GM13976 (cell line): ENCODE measurements around the gene DGKH.

ENCODE experiments used
- DNase-seq: peaks from one replicate; pipeline ENCODE4 v3.0.0; 2012; ENCODE audit warnings: low spot score
- in situ Hi-C: fragments of 300-500 bp; cut with MboI; formaldehyde crosslinking; loops from one replicate; pipeline ENCODE4 v1.12.0; 2022; ENCODE audit warnings: low sequenced_read_pairs, mixed read lengths, inconsistent platforms; ENCODE audit not compliant: unreplicated experiment
- TF ChIP-seq, protein P1 (sequence below): IDR thresholded peaks from 2 replicates; pipeline ENCODE4 v1.5.1; 2012; ENCODE audit warnings: borderline replicate concordance, mild to moderate bottlenecking; ENCODE audit not compliant: insufficient read depth; ENCODE audit errors: extremely low read depth, missing control alignments, control extremely low read depth

The DGKH gene

DNA sequence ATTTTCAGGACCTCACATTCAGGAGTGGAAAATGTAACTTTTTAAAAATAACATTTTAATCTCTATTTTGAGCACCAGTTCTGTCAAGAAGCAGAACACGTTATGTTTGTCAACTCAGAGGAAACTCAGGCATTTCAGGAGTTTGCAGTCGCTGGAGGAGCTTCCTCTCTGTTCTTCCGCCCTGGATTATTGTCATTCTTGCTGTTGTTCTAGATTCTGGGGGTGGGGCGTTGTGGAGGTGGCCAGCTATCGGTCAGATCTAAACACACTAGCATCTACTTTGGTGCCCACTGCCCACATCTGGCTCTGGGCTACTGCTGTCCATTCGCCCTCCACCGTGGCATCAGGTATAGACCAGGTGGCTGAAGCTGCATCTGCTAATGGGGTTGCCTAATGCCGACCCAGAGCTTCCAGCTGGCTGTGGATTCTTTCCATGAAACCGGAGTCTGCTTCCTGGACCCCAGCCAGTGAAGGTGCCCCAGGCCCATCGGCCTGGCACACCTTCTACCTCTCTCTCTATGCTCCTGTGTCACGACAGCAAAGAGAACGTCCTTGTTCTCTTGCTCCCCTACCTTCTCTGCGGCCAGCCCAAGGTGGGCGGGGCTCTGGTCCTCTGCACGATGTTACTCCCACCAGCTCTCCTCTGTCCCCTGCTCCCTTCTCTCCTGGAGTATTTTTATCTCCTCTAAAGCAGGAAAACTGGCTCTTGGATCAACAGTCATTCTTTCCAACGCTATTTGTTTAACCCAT is 36.7 kb upstream of the DGKH start:
- no peak for DNase-seq
- TF ChIP-seq, protein P1, sequence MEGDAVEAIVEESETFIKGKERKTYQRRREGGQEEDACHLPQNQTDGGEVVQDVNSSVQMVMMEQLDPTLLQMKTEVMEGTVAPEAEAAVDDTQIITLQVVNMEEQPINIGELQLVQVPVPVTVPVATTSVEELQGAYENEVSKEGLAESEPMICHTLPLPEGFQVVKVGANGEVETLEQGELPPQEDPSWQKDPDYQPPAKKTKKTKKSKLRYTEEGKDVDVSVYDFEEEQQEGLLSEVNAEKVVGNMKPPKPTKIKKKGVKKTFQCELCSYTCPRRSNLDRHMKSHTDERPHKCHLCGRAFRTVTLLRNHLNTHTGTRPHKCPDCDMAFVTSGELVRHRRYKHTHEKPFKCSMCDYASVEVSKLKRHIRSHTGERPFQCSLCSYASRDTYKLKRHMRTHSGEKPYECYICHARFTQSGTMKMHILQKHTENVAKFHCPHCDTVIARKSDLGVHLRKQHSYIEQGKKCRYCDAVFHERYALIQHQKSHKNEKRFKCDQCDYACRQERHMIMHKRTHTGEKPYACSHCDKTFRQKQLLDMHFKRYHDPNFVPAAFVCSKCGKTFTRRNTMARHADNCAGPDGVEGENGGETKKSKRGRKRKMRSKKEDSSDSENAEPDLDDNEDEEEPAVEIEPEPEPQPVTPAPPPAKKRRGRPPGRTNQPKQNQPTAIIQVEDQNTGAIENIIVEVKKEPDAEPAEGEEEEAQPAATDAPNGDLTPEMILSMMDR: no peak
- in situ Hi-C loops: no loop called here

DNA sequence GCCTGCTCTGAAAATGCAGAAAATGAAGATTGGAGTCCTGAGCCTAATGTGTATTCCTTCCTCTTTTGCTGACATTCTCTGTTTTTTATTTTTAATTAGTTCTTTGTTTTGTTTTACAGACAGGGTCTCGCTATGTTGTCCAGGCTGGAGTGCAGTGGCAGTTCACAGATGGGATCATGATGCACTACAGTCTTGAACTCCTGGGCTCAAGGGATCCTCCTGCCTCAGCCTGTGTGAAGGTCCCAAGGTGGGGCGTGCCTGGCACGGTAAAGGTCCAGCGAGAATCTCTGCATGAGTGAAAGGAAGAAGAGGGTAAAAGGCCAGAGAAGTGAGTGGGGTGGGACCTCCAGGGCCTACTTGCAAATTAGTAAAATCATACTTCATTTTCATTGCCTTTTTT is 34.3 kb upstream of the DGKH start:
- in situ Hi-C loops: no loop called here
- TF ChIP-seq, protein P1: no peak
- no peak for DNase-seq

DNA sequence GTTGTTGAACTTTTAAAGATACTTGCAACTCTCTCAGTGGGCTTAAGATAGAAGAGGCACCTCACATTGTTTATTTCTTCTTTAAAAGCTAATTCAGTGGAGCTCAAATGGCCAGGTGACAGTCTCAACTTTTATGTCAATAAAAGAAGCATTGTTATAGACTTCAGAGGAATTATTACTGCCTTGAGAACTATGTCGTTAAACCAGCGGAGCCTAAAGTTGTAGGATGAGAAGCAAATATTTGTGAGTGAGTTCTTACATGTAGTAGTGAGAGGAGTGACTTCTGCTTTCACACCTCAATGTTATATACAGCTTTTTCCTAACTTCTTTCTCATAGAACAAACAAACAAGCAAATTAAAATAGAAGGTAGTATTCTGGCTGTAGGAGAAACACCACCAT is 31.2 kb upstream of the DGKH start:
- in situ Hi-C loops: no loop called here
- TF ChIP-seq, protein P1: no peak
- DNase-seq: no peak

DNA sequence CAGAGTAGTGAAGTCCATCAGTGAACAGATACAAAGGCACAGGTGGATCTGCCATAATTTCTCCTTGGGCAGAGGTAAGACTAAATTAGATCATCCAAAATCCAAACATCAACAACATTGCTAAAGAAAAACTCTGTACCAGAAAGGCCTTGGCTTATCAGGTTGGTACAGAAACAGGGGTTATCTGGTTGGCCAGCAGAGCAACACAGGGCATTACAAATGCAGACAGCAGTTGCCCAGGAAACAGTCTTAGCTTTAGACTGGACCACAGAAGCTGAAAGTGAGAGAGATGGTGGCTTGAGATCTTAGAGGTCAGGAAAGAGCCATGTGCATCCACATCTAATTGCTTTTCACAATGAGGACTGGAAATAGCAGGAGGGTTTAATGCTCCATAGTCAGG is 26.6 kb upstream of the DGKH start:
- in situ Hi-C loops: no loop called here
- TF ChIP-seq, protein P1: no peak
- no peak for DNase-seq

DNA sequence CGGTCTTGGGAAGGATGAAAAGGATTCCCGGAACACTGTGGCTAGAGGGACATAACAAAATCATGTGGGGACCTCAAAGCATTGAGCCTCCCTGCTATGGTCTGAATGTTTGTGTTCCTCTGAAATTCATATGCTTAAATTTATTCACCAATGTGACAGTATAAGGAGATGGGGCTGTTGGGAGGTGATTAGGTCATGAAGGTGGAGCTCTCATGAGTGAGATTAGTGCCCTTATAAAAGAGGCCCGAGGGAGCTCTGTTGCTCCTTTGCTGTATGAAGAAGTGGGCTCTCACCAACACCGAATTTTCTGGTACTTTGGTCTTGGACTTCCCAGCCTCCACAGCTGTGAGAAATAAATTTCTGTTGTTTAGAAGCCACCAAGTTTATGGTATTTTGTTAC is 26.1 kb upstream of the DGKH start:
- TF ChIP-seq, protein P1: no peak
- DNase-seq: no peak
- in situ Hi-C loops: no loop called here

DNA sequence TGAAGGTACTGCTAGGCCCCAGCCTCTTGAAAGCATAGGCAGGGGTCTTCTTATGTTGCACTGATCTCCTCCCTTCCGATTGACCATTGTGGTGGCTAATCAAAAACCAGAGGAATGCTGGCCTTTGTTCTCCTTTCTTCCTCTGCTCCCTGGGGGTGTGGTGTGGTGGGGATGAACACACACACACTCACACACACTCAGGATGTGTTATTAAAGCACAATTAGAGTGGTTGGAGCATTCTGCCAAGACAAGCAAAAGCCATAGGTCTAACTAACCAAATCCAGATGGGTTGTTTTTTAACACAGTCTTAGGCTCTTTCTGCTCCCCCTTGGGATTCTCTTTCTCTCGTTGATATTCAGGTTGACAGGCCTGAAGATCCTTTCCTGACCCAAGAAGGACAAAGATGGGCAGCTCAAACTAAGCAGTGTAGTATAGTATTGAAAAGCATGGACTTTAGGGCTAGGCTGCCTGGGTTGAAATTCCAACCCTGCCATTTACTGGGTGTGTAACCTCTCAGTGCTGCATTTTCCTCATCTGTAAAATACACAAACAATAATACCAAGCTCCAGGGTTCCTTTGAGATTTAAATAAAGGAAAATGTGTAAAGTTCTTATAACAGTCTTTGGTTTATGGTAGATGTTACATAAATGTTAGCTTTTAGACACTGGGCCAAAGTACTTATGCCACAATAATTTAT is 25.5 kb upstream of the DGKH start:
- DNase-seq: no peak
- in situ Hi-C loops: no loop called here
- TF ChIP-seq, protein P1: no peak
